Endodermal cell (in vitro differentiated cells): Measurements from ENCODE around the gene SCUBE3. TPM values are rescaled to one million over a fixed set of nuclear protein-coding genes. Genes with fewer than 3 reads are reported as not detected.

ENCODE experiments used
- DNase-seq: peaks from one replicate; pipeline ENCODE4 v3.0.0-alpha.2; 2017
- H3K27ac ChIP-seq: 2 replicates; pipeline ENCODE4 v1.5.1; 2013; ENCODE audit warnings: mild to moderate bottlenecking, low read depth, low read length, moderate library complexity
- H3K27me3 ChIP-seq: 2 replicates; pipeline ENCODE4 v1.6.1; 2013; ENCODE audit warnings: mild to moderate bottlenecking, low read length, moderate library complexity; ENCODE audit not compliant: insufficient read depth, control insufficient read depth, poor library complexity, severe bottlenecking
- H3K36me3 ChIP-seq: 2 replicates; pipeline ENCODE4 v1.7.0; 2013; ENCODE audit warnings: mild to moderate bottlenecking, low read length, moderate library complexity; ENCODE audit not compliant: control insufficient read depth, insufficient read depth
- H3K4me1 ChIP-seq: one replicate; pipeline ENCODE4 v1.7.0; 2013; ENCODE audit warnings: low read length; ENCODE audit not compliant: control insufficient read depth, insufficient read depth
- H3K4me3 ChIP-seq: 2 replicates; pipeline ENCODE4 v1.5.1; 2013; ENCODE audit warnings: mild to moderate bottlenecking, low read length, moderate library complexity
- H3K9ac ChIP-seq: 2 replicates; pipeline ENCODE4 v1.6.1; 2013; ENCODE audit warnings: mild to moderate bottlenecking, low read length, moderate library complexity; ENCODE audit not compliant: poor library complexity, severe bottlenecking; ENCODE audit errors: extremely low read depth
- H3K9me3 ChIP-seq: 2 replicates; pipeline ENCODE4 v1.6.1; 2013; ENCODE audit warnings: mild to moderate bottlenecking, low read length, moderate library complexity; ENCODE audit not compliant: control insufficient read depth
- H3K27ac Mint-ChIP-seq: 2 replicates; pipeline ENCODE4 v1.8.0; 2020; ENCODE audit warnings: mixed read lengths
- H3K27me3 Mint-ChIP-seq: 2 replicates; pipeline ENCODE4 v1.8.0; 2021; ENCODE audit warnings: mild to moderate bottlenecking, mixed read lengths; ENCODE audit not compliant: insufficient read depth
- H3K36me3 Mint-ChIP-seq: 2 replicates; pipeline ENCODE4 v1.8.0; 2020; ENCODE audit warnings: low read depth, mixed read lengths
- H3K4me1 Mint-ChIP-seq: 2 replicates; pipeline ENCODE4 v1.8.0; 2020; ENCODE audit warnings: mixed read lengths
- H3K4me3 Mint-ChIP-seq: 2 replicates; pipeline ENCODE4 v1.8.0; 2020; ENCODE audit warnings: mild to moderate bottlenecking, moderate library complexity, mixed read lengths
- H3K9me3 Mint-ChIP-seq: 2 replicates; pipeline ENCODE4 v1.8.0; 2020; ENCODE audit warnings: mild to moderate bottlenecking, mixed read lengths
- CTCF ChIP-seq: fragments of 200-600 bp; sonication (generic); conservative IDR thresholded peaks from 2 replicates; pipeline ENCODE4 v1.5.0; 2021; ENCODE audit warnings: antibody characterized with exemption, mild to moderate bottlenecking
- WGBS, 2 experiments: methylation state at CpG; one replicate each; pipeline versions ENCODE4 v1.1.5 to v1.1.7; 2013; ENCODE audit warnings: missing lambda C conversion rate in 2 of 2, mixed read lengths in 1 of 2; ENCODE audit not compliant: insufficient coverage in 1 of 2, insufficient read length in 1 of 2; 5-methylcytosine and 5-hydroxymethylcytosine counted together
- total RNA-seq, 2 donors: library from RNA; stranded (reverse); fragmentation: NEBNext Ultra II Directional in 1 of 2; extraction: Animal tissue kit (Norgen Biotek cat#: 25700) in 1 of 2; gene quantifications; 2 replicates in 1 of 2; 3 replicates in 1 of 2; pipeline ENCODE4 v1.2.1, GENCODE V29; 2021

Gene SCUBE3
- total RNA-seq, 2 donors from 2014 or later: 0.27 to 0.86 TPM

- H3K4me3 Mint-ChIP-seq: no peak overlapping the region
- Histone ChIP-seq H3K27me3 (peaks cover 94% of the 10 kb centered on the region), H3K4me1 (peaks cover 10% of the 10 kb centered on the region), H3K27ac (peak overlapping the region; percentile 40), H3K9me3 (peaks cover 18% of the 10 kb centered on the region), H3K4me3 (no peak overlapping the region), H3K36me3 (no peaks in the 10 kb centered on the region), H3K9ac (no peak overlapping the region)
- no peak for TF ChIP-seq CTCF
- H3K27me3 Mint-ChIP-seq: peaks cover 96% of the 10 kb centered on the region
- no peaks in the 10 kb centered on the region for H3K36me3 Mint-ChIP-seq
- no peak overlapping the region for H3K27ac Mint-ChIP-seq
- 95% methylated on average over 7 to 11 of the region's 11 CpGs for whole genome bisulfite sequencing, 2 experiments
- peaks cover 25% of the 10 kb centered on the region for H3K4me1 Mint-ChIP-seq
- DNase-seq: no peak
- peaks cover 5% of the 10 kb centered on the region for H3K9me3 Mint-ChIP-seq
These were observed 21.9 kb upstream of the SCUBE3 start for GRCh38 chr6:35191889-35192288.

GRCh38 chr6:35192301-35192860 lies 21.4 kb upstream of the SCUBE3 start:
- Histone ChIP-seq H3K4me1 (peaks cover 10% of the 10 kb centered on the region), H3K4me3 (no peak overlapping the region), H3K9ac (no peak overlapping the region), H3K36me3 (no peaks in the 10 kb centered on the region), H3K9me3 (peaks cover 23% of the 10 kb centered on the region), H3K27ac (peak overlapping the region; percentile 40), H3K27me3 (peaks cover 94% of the 10 kb centered on the region)
- DNase-seq: no peak
- peaks cover 25% of the 10 kb centered on the region for H3K4me1 Mint-ChIP-seq
- no peaks in the 10 kb centered on the region for H3K36me3 Mint-ChIP-seq
- peaks cover 7% of the 10 kb centered on the region for H3K9me3 Mint-ChIP-seq
- H3K27me3 Mint-ChIP-seq: peaks cover 96% of the 10 kb centered on the region
- no peak overlapping the region for H3K27ac Mint-ChIP-seq
- no peak for TF ChIP-seq CTCF
- 78% methylated on average over 5 of the region's 9 CpGs; no CpG with 5 or more reads in 1 of the 2 experiments for WGBS, 2 experiments
- H3K4me3 Mint-ChIP-seq: no peak overlapping the region

GRCh38 chr6:35194390-35194789 lies 19.4 kb upstream of the SCUBE3 start:
- Histone ChIP-seq H3K36me3 (no peaks in the 10 kb centered on the region), H3K27me3 (peaks cover 94% of the 10 kb centered on the region), H3K4me1 (peaks cover 10% of the 10 kb centered on the region), H3K9me3 (peaks cover 22% of the 10 kb centered on the region), H3K27ac (no peak overlapping the region), H3K4me3 (no peak overlapping the region), H3K9ac (no peak overlapping the region)
- no peaks in the 10 kb centered on the region for H3K36me3 Mint-ChIP-seq
- no peak overlapping the region for H3K4me3 Mint-ChIP-seq
- 89 to 94% methylated on average over 4 to 5 of the region's 5 CpGs for WGBS, 2 experiments
- no peak for TF ChIP-seq CTCF
- H3K4me1 Mint-ChIP-seq: peaks cover 25% of the 10 kb centered on the region
- no peak overlapping the region for H3K27ac Mint-ChIP-seq
- H3K27me3 Mint-ChIP-seq: peaks cover 92% of the 10 kb centered on the region
- peaks cover 11% of the 10 kb centered on the region for H3K9me3 Mint-ChIP-seq
- DNase-seq: no peak
